ENCODE results near the gene RHBDD1. TPM values are rescaled to one million over a fixed set of nuclear protein-coding genes. Genes with fewer than 3 reads are reported as not detected.

Gene RHBDD1
- total RNA-seq, 4 donors from 2014 or later = 12.1 to 21.6 (median 19.3) TPM

DNA sequence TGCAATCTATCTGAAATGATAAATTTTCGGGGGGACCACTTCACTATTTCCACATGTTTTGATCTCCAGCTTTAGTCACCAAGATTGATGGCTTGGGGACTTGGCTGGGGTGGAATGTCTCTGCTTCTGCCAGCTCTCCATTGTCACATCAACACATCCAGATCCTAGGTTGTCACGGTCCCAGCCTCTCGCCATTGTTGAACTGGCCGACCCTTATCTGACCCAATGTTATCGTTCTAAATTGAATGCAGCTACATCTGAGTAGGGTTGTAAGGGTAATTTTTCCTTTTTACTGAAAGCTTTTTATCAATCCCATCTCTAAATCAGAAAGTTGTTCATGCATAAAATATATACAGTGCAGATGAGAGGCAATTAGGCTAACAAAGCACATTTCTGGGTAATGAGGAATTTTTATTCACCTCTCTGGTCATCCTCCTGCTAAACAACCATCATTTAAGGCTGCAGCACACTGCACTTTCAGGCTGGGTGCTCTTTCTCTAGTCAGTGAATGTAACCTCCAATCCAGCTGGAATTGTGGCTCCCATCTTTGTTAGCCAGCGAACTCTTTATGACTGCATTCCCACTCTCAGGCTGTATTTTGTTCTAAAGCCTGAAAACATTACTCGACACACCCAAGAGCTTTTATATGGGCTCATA, 200.0 kb downstream of the RHBDD1 start:
- no peak for ATAC-seq (ENCODE audit: low FRiP score)
- TF ChIP-seq, protein P1, sequence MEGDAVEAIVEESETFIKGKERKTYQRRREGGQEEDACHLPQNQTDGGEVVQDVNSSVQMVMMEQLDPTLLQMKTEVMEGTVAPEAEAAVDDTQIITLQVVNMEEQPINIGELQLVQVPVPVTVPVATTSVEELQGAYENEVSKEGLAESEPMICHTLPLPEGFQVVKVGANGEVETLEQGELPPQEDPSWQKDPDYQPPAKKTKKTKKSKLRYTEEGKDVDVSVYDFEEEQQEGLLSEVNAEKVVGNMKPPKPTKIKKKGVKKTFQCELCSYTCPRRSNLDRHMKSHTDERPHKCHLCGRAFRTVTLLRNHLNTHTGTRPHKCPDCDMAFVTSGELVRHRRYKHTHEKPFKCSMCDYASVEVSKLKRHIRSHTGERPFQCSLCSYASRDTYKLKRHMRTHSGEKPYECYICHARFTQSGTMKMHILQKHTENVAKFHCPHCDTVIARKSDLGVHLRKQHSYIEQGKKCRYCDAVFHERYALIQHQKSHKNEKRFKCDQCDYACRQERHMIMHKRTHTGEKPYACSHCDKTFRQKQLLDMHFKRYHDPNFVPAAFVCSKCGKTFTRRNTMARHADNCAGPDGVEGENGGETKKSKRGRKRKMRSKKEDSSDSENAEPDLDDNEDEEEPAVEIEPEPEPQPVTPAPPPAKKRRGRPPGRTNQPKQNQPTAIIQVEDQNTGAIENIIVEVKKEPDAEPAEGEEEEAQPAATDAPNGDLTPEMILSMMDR (IDR thresholded peaks at IDR 0.05) = no peak
- DNase-seq (ENCODE audit: low spot score) = no peak

DNA sequence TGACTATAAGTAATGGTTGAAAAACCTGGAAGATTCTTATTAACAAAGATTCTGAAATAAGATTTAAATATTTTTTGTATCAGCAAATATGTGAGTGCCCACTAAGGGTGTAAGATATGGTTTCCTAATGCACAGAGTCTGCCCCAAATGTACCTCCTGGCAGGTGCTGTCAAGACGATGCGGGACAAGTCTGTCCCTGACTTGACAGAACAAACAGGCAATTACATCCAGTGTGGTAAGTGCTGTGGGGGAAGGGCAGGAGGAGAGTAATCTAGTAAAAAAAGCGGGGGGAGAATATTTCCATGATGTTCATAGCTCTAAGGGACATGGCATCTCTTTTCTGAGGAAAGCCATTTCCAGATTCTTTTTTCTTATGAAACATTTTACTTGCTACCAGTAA, 200.7 kb downstream of the RHBDD1 start:
- TF ChIP-seq, protein P1 (IDR thresholded peaks at IDR 0.05) = no peak
- ATAC-seq (ENCODE audit: low FRiP score) (no peak), DNase-seq (ENCODE audit: low spot score) (no peak)

DNA sequence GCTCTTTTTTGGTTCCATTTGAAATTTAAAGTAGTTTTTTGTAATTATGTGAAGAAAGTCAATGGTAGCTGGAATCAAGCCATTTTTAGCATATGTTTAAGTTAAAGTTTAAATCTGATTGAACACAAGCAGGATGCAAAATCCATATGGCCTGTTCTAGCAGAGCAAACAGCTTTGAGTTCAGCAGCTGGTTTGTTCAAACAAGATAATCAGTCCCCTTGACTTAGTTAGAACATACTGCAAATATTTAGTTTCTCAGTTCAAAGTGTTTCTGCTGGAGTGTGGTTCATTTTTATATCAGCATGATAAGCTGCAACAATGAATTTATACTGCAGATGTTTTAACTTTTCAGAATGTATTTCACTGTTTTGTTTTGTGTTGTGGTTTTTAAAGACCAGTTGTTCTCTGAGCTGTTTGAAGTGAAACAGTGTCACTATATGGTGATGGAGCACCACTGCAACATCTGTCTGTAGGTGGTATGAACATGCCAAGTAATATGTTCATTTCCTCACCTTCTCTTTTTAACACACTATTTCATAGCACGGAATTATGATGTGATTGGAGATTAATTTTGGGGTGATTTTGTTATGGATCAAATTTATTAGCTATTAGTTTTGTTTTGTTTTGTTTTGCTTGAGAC, 202.8 kb downstream of the RHBDD1 start:
- ATAC-seq (ENCODE audit: low FRiP score) = no peak
- DNase-seq (ENCODE audit: low spot score) = no peak
- TF ChIP-seq, protein P1 (IDR thresholded peaks at IDR 0.05) = no peak

- TF ChIP-seq, protein P1 (IDR thresholded peaks at IDR 0.05) = no peak
- DNase-seq (ENCODE audit: low spot score) (no peak), ATAC-seq (ENCODE audit: low FRiP score) (no peak)
Measured at GRCh38 chr2:227043981-227044380, 208.1 kb downstream of the RHBDD1 start.

Small RNA genes within 50 kb of the gene (small RNA-seq; reads per million reads assigned to genes)
- not detected for gene RF00554

Other genes starting within 250 kb of the RHBDD1 start
- gene IRS1, start 36.2 kb upstream of the RHBDD1 start, total RNA-seq = 10 to 100 TPM; 14.3 to 16.2 (median 15.5) TPM

Data from omental fat pad (tissue), 4 donors.